HepG2 (cell line): ENCODE results near the gene PTPRD. TPM values are rescaled to one million over a fixed set of nuclear protein-coding genes. Genes with fewer than 3 reads are reported as not detected.
A peak's percentile ranks its signal among the peaks of the same experiment; 100 is the strongest.

ENCODE experiments used
- ATAC-seq: fragments of 200-7000 bp; cut with Tn5 transposase; 3 replicates; pipeline ENCODE4 v1.9.1; 2020; ENCODE audit warnings: mild to moderate bottlenecking, moderate library complexity
- BruUV-seq: library from RNA; stranded (reverse); fragments of 400-500 nt; replicated peaks from 2 replicates; lab custom pipeline; 2021; lab: Mats Ljungman, UMichigan
- CTCF ChIA-PET: fragments of 300-600 bp; formaldehyde crosslinking; extraction: SDS; loops from one replicate; lab custom pipeline; 2021; ENCODE audit warnings: low total read pairs, inconsistent platforms, low intra/inter-chr PET ratio; lab: Yijun Ruan, JAX
- POLR2A ChIA-PET: fragments of 350-600 bp; sonication (Branson Sonifier 250); formaldehyde crosslinking; loops from one replicate; lab custom pipeline; 2020; ENCODE audit warnings: antibody characterized with exemption, inconsistent platforms; lab: Yijun Ruan, JAX
- DNase-seq: peaks from one replicate; pipeline ENCODE4 v3.0.0-alpha.2; 2015; ENCODE audit warnings: low spot score
- FAIRE-seq: peaks from 3 replicates; lab custom pipeline; 2011; peaks lifted over from hg19 to GRCh38; lab: Jason Lieb, UNC
- H2AFZ ChIP-seq: one replicate; pipeline ENCODE4 v1.6.1; 2011; ENCODE audit warnings: low read length, inconsistent platforms
- H3K27ac ChIP-seq: fragments of 300-600 bp; 3 replicates; pipeline ENCODE4 v1.8.0; 2011; ENCODE audit warnings: mixed run types, mild to moderate bottlenecking, mixed read lengths, low read length, inconsistent platforms; ENCODE audit not compliant: insufficient read depth; ENCODE audit errors: extremely low read length
- H3K27me3 ChIP-seq, 2 experiments: fragments of 200-600 bp in 1 of 2; 2 replicates in 1 of 2; 3 replicates in 1 of 2; pipeline versions ENCODE4 v1.6.0 to v1.8.0; 2011; ENCODE audit warnings: low read length in 2 of 2, mild to moderate bottlenecking in 2 of 2, moderate library complexity in 2 of 2, inconsistent platforms in 1 of 2; ENCODE audit not compliant: insufficient read depth in 2 of 2, control insufficient read depth in 1 of 2
- H3K36me3 ChIP-seq, 2 experiments: fragments of 200-600 bp in 1 of 2; replicated peaks in 1 of 2; 2 replicates in 1 of 2; 3 replicates in 1 of 2; pipeline versions ENCODE4 v1.5.1 to v1.8.0; 2011; ENCODE audit warnings: low read length in 2 of 2, inconsistent platforms in 1 of 2; ENCODE audit not compliant: insufficient read depth in 2 of 2, control insufficient read depth in 1 of 2
- H3K4me1 ChIP-seq: 2 replicates; pipeline ENCODE4 v1.5.1; 2012; ENCODE audit warnings: low read length, inconsistent platforms; ENCODE audit not compliant: insufficient read depth
- H3K4me2 ChIP-seq: 2 replicates; pipeline ENCODE4 v1.6.0; 2011; ENCODE audit warnings: low read depth, low read length, inconsistent platforms
- H3K4me3 ChIP-seq, 3 experiments: fragments of 200-600 bp in 1 of 3; sonication (generic), shearing (Covaris generic) in 1 of 3; replicated peaks in 1 of 3; 2 replicates each; pipeline ENCODE4 v1.5.1; 2011 to 2016; ENCODE audit warnings: low read length in 3 of 3, inconsistent platforms in 2 of 3, low read depth in 2 of 3, mild to moderate bottlenecking in 2 of 3, control low read depth in 1 of 3, mixed read lengths in 1 of 3; ENCODE audit not compliant: insufficient read depth in 1 of 3
- H3K79me2 ChIP-seq: one replicate; pipeline ENCODE4 v1.6.1; 2011; ENCODE audit warnings: low read length, inconsistent platforms; ENCODE audit not compliant: insufficient read depth
- H3K9ac ChIP-seq: 2 replicates; pipeline ENCODE4 v1.6.0; 2011; ENCODE audit warnings: mild to moderate bottlenecking, low read depth, low read length, inconsistent platforms; ENCODE audit not compliant: insufficient read depth
- H3K9me3 ChIP-seq: 2 replicates; pipeline ENCODE4 v1.5.1; 2012; ENCODE audit warnings: mild to moderate bottlenecking, low read length
- H4K20me1 ChIP-seq: 2 replicates; pipeline ENCODE4 v1.6.0; 2011; ENCODE audit warnings: inconsistent platforms, mild to moderate bottlenecking, low read length, moderate library complexity; ENCODE audit not compliant: insufficient read depth
- BCLAF1 ChIP-seq: fragments of 450-650 bp; IDR thresholded peaks from 2 replicates; pipeline ENCODE4 v1.6.1; 2017; ENCODE audit warnings: mild to moderate bottlenecking
- HOXD1 ChIP-seq: sonication (generic); formaldehyde crosslinking; IDR thresholded peaks from 2 replicates; pipeline ENCODE4 v1.5.0; 2020; ENCODE audit warnings: missing genetic modification reagents
- KDM6A ChIP-seq: IDR thresholded peaks from 2 replicates; pipeline ENCODE4 v1.6.1; 2016; ENCODE audit warnings: low read depth
- MAF1 ChIP-seq: sonication (generic); formaldehyde crosslinking; IDR thresholded peaks from 2 replicates; pipeline ENCODE4 v1.5.0; 2020; ENCODE audit warnings: missing genetic modification reagents, borderline replicate concordance
- MAFF ChIP-seq: IDR thresholded peaks from 2 replicates; pipeline ENCODE4 v1.6.1; 2011; ENCODE audit warnings: low read depth, low read length, improper control_type of control experiment
- MAFK ChIP-seq, 2 experiments: IDR thresholded peaks in 1 of 2; conservative IDR thresholded peaks in 1 of 2; 2 replicates each; pipeline ENCODE4 v1.6.1; 2011; ENCODE audit warnings: improper control_type of control experiment in 2 of 2, low read length in 2 of 2
- MED8 ChIP-seq: sonication (generic); formaldehyde crosslinking; IDR thresholded peaks from 2 replicates; pipeline ENCODE4 v1.8.1; 2023; ENCODE audit warnings: mild to moderate bottlenecking, missing genetic modification reagents; ENCODE audit not compliant: insufficient replicate concordance
- MYPOP ChIP-seq: sonication (generic); formaldehyde crosslinking; IDR thresholded peaks from 2 replicates; pipeline ENCODE4 v1.8.1; 2023; ENCODE audit warnings: mild to moderate bottlenecking, moderate library complexity, missing genetic modification reagents
- NFE2 ChIP-seq: sonication (generic); formaldehyde crosslinking; IDR thresholded peaks from 2 replicates; pipeline ENCODE4 v1.4.0; 2020; ENCODE audit warnings: missing genetic modification reagents
- NR2F2 ChIP-seq: IDR thresholded peaks from 2 replicates; pipeline ENCODE4 v1.6.1; 2012; ENCODE audit warnings: low read depth, inconsistent platforms, borderline replicate concordance
- SOX13 ChIP-seq, 3 experiments: fragments of 450-650 bp in 1 of 3; sonication (generic) in 1 of 3; formaldehyde crosslinking in 1 of 3; IDR thresholded peaks in 2 of 3; conservative IDR thresholded peaks in 1 of 3; 2 replicates each; pipeline versions ENCODE4 v1.5.0 to v1.6.1; 2016 to 2020; ENCODE audit warnings: antibody characterized with exemption in 1 of 3, mild to moderate bottlenecking in 1 of 3, missing compliant biosample characterization in 1 of 3, missing genetic modification reagents in 1 of 3, moderate library complexity in 1 of 3
- SRY ChIP-seq: sonication (generic); formaldehyde crosslinking; IDR thresholded peaks from 2 replicates; pipeline ENCODE4 v1.8.0; 2022; ENCODE audit warnings: mild to moderate bottlenecking, missing genetic modification reagents
- ZBTB49 ChIP-seq: sonication (generic); formaldehyde crosslinking; IDR thresholded peaks from 2 replicates; pipeline ENCODE4 v1.4.0; 2020; ENCODE audit warnings: missing genetic modification reagents, borderline replicate concordance
- ZFP1 ChIP-seq: IDR thresholded peaks from 2 replicates; pipeline ENCODE4 v1.6.1; 2016
- ZFP90 ChIP-seq: sonication (generic); formaldehyde crosslinking; IDR thresholded peaks from 2 replicates; pipeline ENCODE4 v1.8.0; 2022; ENCODE audit warnings: missing genetic modification reagents, mild to moderate bottlenecking, inconsistent platforms, borderline replicate concordance
- ZNF17 ChIP-seq: sonication (generic); formaldehyde crosslinking; IDR thresholded peaks from 2 replicates; pipeline ENCODE4 v1.5.0; 2020; ENCODE audit warnings: mild to moderate bottlenecking, missing genetic modification reagents
- ZNF24 ChIP-seq: fragments of 450-650 bp; IDR thresholded peaks from 2 replicates; pipeline ENCODE4 v1.6.1; 2017; ENCODE audit warnings: antibody characterized with exemption, mild to moderate bottlenecking
- WGBS: methylation state at CpG from one replicate; pipeline ENCODE4 v1.1.6; 2017; ENCODE audit warnings: low lambda C conversion rate; 5-methylcytosine and 5-hydroxymethylcytosine counted together
- in situ Hi-C: cut with HindIII; loops from 2 replicates; pipeline ENCODE4 v1.10.0; 2017; ENCODE audit warnings: low pct_unique_long_range_greater_than_20kb; ENCODE audit not compliant: extremely low pct_ligation_motif_present
- intact Hi-C: fragments of 100-400 bp; cut with micrococcal nuclease; formaldehyde crosslinking; loops from one replicate; pipeline ENCODE4 v1.10.0; 2022; ENCODE audit not compliant: unreplicated experiment
- polyA plus RNA-seq, 8 experiments: library from polyadenylated mRNA; depleted of rRNA in 3 of 8; stranded (reverse) in 7 of 8; unstranded in 1 of 8; fragments of >200 nt; fragmentation: Illumina TruSeq in 4 of 8; extraction: Trizol in 4 of 8; gene quantifications; 2 replicates each; pipeline versions ENCODE4 v1.2.1 to v1.2.3, GENCODE V29; 2011 to 2016; ENCODE audit warnings: low read depth in 4 of 8, missing spikeins in 1 of 8, mixed read lengths in 1 of 8; ENCODE audit not compliant: insufficient read depth in 1 of 8
- total RNA-seq, 5 experiments: library from RNA; depleted of rRNA; stranded (reverse); fragments of >200 nt; fragmentation: Illumina TruSeq; extraction: Trizol; gene quantifications; 2 replicates each; pipeline ENCODE4 v1.2.3, GENCODE V29; 2016; ENCODE audit warnings: low read depth in 1 of 5

The PTPRD gene
- total and polyA plus RNA-seq, 2 of the 13 experiments (the other 11 are each of a cell fraction or from before 2014, with no cell fraction given) = 0.05 TPM; not detected in 1

GRCh38 chr9:8822667-8823025 is 1790.2 kb downstream of the PTPRD start (continued):
- TF ChIP-seq ZBTB49 (CRISPR knock-in tag) (no peak), SOX13 (IDR thresholded peaks at IDR 0.05) (no peak), SOX13 (CRISPR knock-in tag; conservative IDR thresholded peaks at IDR 0.05 in 1 of 2, IDR thresholded peaks at IDR 0.05 in 1 of 2) (peak in 1 of 2 experiments; percentile 46; a peak in 1 of 4 replicates)

- H3K9me3 ChIP-seq = no peaks in the 10 kb centered on the region
- DNase-seq (no peak), FAIRE-seq (no peak), ATAC-seq (no peak)
- ChIA-PET POLR2A (no interaction called here), CTCF (no interaction called here)
- peaks cover 14% of the 10 kb centered on the region for H3K4me1 ChIP-seq
- H3K36me3 ChIP-seq = no peaks in the 10 kb centered on the region
- BruUV-seq = no TSS peak
- no peak overlapping the region for H2AFZ ChIP-seq
- H3K4me2 ChIP-seq = no peak overlapping the region
- no peak overlapping the region for H3K4me3 ChIP-seq
- no peaks in the 10 kb centered on the region for H3K27me3 ChIP-seq
- WGBS = 63% methylated on average over 4 of the region's 4 CpGs
- H3K9ac ChIP-seq = no peak overlapping the region
- no peaks in the 10 kb centered on the region for H3K79me2 ChIP-seq
- in situ Hi-C loops = no loop called here
- intact Hi-C loops = loop anchor here (10.0 kb wide), 1 partner anchor 57 kb away; no protein-coding TSS in a partner anchor
- H3K27ac ChIP-seq = no peak overlapping the region
- H4K20me1 ChIP-seq = no peaks in the 10 kb centered on the region
- TF ChIP-seq ZFP1 = no peak
- no peak for TF ChIP-seq ZFP90 (CRISPR knock-in tag)
- no peak for TF ChIP-seq SRY (CRISPR knock-in tag)
- TF ChIP-seq NFE2 (CRISPR knock-in tag) = no peak
- TF ChIP-seq NR2F2 = no peak
- TF ChIP-seq ZNF17 = no peak
- TF ChIP-seq ZNF24 = no peak
- TF ChIP-seq MAFK (conservative IDR thresholded peaks at IDR 0.05 in 1 of 2, IDR thresholded peaks at IDR 0.05 in 1 of 2; ENCODE audit: low read length in 2 of 2) = peak; percentile 97 to 99
- TF ChIP-seq MAFF = peak; percentile 99
- TF ChIP-seq KDM6A = no peak
- no peak for TF ChIP-seq MED8 (CRISPR knock-in tag)
- TF ChIP-seq MAF1 (CRISPR knock-in tag) = no peak
- no peak for TF ChIP-seq HOXD1 (CRISPR knock-in tag)
- TF ChIP-seq BCLAF1 = no peak
- no peak for TF ChIP-seq MYPOP (CRISPR knock-in tag)
Measured at GRCh38 chr9:8821910-8822666, 1790.7 kb downstream of the PTPRD start.
